Stimulated activated CD4-positive, alpha-beta T cell treated with anti-CD3 and anti-CD28 coated beads, Interleukin-1b, Interleukin-23, amount 100 ng/mL, for 48 hours (primary cell): ENCODE results near the gene MPP2.
A peak's percentile ranks its signal among the peaks of the same experiment; 100 is the strongest.
"Not testable (repeated sequence)": the region's sequence is repeated elsewhere in the genome, so short reads cannot be mapped to it uniquely, and the experiment has no call there.

Experiments used
- DNase-seq: peaks from one replicate; pipeline ENCODE4 v3.0.0-alpha.2; 2020

The MPP2 gene

DNA sequence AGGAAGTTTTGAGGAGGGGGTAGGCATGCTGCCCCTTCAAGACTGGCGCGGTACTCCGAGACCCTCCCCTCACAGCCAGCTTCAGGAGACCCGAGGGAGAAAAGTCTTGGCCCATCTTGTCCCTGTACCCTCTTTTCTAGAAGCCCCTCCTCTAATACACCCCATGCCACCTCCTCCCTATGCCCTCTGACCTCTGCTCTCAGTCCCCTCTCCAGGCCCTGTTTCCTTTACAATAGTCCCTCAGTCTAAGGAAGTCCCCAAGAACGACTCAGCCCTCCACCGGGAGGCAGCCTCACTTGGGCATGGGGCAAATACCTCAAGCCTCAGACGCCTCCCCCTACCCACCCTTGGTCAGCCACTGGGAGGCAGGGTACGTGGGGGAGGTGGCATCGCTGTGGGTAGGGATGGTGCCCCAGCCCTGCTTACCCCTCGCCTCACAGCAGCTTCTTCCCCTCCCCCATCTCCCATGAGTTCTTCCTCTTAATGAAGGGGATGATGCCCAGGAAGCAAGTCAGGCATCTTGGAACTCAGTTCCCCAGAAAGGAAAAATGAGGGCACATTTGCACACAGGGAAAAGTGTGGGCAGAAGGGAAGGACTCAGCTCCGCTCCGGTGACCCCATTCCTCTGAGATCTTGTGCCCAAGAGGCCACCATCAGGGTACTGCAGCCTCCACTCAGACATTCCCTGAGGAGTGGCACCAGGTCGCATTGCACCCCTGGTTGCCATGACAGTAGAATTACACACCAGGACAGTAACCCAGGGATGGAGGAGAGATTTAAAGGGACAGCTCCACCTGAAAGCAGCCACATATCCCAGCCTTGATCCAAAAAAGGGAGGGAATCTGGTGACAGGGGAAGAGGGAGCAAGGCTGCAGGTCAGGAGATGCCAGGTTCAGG is 6.2 kb downstream of the MPP2 start:
- no peak for DNase-seq

DNA sequence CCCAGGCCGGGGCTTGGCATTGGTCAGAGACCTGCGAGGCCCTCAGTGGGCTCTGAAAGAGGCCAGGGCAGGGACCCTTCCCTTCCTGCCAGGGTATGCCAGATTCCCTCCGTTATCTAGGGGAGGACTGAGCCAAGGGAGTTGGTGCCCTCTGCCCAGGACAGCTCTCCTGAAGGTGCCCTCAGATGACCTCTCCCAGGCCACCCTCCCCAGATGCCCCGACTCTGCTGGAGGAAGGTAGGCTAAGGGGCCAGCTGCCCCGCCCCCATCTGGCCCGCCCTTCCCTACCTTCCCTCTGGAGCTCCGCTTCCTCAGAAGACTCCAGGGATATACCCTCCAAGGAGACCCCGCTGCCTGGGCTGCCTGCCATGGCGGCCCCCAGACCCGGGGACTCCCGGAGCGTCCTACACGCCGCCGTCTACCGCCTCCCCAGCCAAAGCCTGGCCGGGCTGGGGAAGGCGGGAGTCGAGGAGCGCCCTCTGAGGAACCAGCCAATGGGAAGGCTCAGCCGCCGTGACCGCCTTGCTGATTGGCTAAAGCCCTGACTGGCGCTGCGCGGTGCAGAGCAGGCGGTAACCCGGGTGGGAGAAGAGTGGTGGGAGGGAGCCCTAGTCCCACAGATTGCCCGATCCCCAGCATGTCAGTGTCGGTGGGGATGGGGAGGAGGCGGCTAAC is 7.0 kb downstream of the MPP2 start:
- DNase-seq: peak; percentile 87

DNA sequence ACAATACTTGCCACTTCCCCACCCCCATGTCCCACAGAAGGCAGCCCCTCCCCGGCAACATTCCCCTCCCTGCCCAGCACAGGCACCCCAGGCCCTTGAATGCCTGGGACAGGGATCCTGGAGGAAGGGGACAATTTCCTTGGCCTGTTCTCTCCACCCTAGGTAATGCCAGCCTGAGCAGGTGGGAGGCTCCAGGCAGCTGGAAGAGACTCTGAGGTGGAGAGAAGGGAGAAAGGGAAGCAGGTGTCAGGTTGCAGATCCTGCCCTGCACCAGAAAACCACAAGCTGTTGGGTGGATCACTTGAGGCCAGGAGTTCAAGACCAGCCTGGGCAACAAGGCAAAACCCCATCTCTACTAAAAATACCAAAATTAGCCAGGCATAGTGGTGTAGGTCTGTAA is 8.9 kb downstream of the MPP2 start:
- no peak for DNase-seq

DNA sequence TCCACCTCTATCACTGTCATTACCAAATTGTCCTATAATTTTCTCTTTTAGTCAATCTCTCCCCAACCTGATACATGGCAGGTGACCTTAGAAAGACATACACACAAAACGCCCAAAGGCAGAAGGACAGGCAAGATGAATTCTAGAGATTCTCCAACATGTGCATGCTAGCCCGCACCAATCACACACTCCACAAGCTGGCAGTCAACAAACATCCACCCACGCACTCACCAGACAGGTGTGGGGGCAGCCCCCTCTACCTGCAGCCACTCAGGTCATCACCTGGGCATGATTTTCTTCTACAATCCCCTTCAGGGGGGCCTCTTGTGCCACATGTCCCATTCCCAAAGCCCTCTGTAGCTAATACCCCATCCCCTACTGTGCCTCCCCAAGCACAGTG is 9.5 kb downstream of the MPP2 start:
- DNase-seq: no peak

DNA sequence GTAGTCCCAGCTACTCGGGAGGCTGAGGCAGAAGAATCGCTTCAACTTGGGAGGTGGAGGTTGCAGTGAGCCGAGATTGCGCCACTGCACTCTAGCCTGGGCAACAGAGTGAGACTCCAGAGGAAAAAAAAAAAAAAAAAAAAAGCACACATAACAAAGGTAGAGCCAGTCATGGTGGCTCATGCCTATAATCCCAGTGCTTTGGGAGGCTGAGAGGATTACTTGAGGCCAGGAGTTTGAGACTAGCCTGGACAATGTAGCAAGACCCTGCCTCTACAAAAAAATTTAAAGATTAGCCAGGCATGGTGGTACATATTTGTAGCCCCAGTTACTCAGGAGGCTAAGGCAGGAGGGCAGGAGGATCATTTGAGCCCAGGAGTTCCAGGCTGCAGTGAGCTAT is 12.8 kb downstream of the MPP2 start:
- DNase-seq: not testable (repeated sequence)

DNA sequence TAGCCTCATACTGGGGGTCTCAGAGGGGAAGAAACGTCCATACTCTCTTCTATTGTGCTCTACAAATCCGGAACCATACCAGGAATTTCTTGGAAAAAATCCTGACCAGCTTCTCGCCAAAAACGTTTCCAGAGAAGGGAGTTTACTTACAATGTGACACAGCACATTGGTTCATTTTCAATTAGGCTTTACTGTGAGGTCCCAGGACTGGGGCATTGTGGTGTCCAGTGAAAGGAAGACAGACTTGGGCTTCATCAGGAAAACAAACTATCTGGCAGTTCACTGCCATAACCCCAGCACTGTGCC is 14.7 kb downstream of the MPP2 start:
- no peak for DNase-seq

DNA sequence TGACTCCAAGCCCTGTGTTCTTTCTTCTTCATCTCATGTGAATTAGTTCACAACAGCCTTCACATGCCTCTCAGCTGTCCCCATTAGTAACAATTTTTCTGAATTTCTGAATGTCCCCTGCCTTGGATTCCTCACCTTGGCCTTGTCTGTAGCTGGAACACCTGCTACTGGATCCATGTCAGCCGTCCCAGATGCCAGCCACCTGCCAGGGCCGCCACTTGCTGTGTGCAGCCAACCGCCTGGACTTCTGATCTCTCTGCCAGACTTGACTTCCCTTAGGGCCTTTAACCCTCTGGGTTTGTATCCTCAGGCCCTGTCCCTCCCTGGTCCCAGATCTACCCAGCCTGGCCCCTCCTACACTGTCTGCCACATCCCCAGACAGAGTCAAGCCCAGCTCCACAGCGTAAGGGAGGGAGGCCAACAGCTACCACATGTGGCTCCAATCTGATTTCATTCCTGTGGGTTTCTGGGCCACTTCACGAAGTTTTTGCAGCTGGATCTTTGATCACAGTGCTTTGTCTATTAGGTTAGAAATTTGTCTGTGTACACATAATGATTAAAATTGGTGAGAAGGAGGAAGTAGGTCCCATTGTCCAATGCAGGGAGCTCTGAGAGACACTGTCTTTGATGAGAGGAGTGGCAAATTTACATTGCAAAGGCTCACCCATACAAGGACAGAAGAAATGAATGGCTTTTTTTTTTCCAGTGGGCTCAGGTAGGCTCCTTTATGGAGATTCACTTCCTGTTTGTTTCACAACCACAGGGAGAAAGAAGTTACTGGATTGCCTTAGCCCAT is 15.3 kb downstream of the MPP2 start:
- no peak for DNase-seq

DNA sequence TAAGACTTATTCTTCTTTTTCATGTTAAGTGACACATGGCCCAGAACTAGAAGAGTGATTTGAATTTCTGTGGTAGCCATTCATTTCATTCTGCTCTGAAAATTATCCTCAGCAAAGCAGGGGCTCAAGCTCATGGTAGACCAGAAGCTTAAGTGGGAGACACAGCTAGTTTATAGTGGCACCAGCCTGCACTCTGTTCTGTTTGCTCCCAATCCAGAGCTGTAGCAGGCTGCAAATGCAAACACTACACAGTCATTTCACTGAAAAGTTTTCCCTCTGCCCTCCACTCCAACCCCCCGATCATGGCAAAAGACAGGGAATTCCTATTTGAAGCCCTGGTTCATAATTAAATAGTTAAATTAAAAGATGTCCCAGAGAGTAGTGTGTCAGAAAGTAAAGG is 17.1 kb downstream of the MPP2 start:
- no peak for DNase-seq

DNA sequence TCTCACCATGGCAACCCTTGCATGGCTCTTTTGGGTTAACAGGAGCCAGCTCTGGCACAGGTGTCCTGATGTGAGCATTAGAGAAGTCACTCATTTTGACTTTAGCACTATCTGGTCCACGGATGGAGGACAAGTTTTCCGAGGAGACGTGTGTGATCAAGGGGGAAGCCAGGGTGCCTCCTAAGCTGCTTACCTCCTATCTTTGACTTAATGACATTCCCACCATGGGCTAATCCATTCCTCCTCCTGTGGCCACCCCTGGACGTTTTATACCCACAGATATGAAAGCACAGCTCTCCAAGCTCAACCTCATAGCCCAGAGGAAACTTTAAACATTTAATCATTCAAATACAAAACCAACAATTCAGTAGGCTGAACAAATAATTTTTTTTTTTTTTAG is 18.8 kb downstream of the MPP2 start:
- no peak for DNase-seq

DNA sequence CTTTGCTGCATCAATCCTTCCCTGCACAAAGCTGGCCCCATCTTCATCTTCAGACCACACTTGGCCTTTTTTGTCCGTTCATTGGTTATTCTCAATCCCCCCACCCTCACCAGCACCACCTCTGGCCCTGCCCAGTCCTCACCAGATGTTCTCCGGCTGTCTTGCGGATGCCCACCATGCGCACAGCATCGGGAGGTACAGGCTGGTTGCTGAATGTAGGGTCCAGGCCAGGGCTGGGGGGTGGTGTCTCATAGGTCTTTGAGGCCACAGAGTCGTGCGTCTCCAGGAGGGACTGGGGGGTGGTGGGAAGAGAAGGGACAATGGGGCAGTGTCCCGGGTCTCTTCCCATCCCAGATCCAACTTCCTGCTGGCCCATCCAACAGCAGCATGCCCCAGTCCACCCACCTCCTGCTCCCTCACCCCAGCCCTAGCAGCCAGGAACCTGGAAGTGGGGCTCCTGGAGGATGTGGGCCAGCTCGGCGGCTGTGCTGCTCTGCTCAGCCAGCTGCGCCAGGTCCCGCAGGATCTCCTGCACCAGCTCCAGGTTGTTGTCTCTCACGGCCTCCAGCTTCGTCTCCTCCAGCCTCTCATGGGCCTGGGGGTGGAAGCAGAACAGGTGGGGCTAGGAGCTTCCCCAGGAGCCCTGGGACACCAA is 24.4 kb downstream of the MPP2 start:
- DNase-seq: no peak

DNA sequence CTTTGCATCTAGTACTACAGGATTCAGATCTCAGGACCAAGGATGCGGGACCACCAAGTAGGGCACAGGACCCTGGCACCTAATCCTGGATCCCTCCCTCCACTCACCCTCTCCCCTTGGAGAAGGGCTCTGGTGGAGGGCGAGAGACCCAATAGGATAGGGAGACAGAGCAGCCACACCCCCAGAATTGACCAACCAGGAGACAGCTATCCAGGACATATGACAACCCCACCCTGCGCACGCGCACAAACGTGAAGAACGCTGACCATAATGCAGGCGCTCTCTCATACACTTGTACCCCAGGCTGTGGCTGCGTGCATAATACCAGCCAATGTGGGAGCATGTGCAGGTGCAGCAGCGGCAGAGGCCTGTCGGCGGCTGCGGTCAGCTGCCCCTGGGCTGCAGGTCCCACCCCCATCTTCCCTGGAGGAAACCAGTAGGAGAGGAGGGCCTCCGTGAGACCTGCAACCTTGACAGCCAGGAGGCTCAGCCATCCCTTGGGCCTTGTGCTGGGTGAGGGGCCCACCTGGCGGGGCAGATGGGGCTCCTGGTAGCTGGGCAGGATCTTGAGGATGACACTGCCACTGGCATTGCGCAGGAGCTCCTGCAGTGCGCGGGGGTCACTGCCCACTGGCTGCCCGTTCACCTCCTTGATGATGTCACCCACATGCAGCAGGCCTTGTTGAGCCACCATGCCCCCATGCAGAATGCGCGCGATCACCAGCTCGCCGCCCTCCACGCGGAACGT is 25.4 kb downstream of the MPP2 start:
- DNase-seq: no peak

DNA sequence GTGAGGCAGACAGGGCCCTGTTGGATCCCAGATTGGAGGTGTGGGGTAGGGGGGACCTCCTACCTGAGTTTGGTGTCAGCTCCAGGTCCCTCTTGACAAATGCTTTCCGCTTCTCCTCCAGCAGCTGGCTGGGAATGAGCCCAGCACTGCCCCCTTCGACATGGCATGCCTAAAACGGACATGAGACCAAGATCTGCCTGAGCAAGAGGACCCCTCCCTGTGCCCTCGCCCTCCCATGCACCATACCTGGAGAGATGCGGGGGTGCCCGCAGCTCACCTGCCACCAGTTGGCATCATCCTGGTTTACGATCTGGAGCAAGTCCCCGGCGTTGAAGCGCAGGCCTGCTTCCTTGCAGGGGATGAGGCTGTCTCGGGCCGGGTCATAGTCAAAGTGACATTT is 26.2 kb downstream of the MPP2 start:
- DNase-seq: no peak

DNA sequence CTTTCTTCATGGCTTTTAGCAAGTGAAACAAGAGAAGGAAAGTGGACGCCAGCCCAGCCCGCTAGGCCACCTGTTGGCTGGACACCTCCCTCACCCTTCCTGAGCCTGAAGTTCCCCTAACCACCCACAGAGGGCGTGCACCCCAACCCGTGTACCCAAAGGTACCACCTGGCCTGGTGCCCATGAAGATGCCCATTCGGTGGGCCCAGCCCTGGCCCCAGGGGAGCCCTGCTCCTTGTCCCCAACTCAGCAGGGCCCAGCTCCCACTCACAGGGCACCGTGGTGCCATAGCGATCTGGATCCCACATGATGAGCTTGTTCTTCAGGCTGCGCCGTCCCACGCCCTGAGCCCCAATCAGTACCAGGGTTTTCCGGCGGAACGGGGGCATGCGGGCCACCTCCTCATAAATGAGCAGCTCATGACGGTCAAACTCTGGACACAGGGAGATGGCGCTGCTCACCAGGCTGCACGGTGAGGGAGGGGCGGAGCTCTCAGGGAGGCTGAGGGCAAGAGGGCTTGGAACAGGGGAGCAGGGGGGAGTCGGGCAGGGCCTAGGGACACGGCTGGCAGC is 26.8 kb downstream of the MPP2 start:
- peak; percentile 41 for DNase-seq

DNA sequence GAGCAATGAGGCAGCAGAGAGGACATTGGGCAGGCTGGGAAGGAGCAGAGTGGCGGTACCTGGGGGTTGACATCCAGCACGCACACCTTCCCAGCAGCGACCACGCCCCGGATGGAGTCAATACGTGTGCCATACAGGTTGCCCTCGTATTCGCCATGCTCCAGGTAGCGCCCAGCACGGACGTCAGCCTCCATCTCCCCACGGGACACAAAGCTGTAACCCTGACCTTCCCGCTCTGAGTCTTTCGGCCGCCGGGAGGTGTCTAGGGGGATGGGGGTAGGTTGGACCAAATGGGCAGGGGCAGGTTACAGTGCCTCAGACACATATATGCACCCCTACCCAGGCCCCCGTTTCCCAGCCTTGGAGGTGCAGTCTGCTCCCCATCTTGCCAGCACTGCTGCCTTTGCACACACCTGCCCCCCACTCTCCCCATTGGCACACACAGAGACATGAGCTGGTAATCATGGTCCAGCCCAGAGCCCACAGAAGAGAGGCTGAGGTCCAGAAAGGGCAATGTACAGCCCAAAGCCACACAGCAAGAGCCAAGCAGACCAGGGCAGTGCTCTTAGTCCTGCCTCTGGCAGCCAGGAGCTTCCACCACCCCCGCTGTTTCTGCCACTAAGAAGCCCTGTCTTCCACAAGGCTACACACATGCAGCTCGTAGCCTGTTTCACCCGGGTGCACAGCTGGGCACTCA is 27.5 kb downstream of the MPP2 start:
- no peak for DNase-seq

DNA sequence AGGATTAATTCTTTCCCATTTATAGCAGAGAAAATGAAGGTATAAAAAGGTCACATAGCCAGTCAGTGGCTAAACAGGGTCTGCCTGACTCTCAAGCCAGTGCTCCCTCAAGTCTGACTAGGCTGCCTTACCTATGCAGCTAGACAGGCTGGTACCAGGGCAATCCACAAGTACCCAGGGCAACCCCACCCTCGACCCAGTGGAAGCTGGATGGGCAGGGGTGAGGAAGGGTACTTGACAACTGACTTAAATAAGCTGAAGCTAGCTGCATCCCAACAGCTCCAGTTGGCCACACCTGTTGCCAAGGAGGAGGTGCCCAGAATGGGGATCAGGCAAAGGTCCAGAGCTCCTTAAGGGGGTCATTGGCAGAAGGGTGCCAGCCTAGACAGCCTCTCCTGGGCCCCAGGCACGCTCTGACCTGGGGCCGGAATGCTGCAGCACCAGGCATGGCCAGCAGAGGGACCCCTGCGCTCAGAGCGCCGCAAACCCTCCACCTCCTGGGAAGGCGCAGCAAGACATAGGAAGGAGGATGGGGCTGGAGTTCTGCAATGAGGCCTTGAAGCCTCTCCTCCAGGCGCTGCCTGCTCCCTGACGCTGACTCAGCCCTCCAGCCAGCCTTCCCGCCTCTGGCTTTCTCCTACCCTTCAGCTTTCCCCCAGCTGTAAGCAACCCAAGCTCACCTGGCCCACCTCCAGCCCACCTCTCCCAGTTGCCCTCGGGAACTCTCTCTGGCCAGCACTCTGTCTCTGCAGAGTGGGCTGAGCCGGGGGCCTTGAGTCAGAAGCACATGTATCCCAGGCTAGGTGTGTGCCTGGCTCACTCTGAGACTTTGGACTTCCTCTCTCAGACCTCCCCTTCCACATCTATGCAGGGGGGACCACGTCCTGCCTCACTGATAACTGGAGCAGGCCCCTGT is 28.8 kb downstream of the MPP2 start:
- peak; percentile 58 for DNase-seq

DNA sequence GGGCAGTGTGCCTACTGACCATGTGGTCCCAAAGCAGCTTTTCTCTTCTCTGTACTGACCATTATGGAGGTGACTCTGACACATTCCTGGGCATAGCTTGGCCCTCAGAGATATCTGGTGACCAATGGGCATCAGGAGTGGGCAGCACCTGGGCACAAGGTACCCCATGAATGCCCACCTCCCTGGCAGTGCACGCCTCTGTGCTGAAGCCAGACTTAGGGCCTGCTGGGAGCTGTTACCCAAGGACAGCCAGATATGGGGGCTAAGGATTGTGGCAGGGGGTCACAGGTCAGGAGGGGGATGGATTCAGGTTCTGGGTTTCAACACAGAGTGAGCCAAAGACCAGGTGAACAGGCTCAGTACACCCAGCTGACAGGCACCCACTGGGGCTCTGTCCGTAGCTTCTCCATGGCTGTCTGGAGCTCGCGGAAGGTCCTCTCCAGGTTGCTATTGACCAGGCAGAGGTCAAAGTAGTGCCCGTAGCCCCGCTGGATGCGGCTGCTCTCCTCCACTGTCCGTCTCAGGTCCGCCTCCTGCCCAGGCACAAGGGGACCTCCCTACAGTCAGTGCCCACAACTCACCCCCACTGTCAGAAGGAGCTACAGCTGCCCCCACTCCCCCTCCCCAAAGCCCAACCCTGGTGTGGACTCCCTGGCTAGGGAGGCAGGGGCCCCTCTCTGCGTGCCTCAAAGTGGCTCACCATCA is 29.7 kb downstream of the MPP2 start:
- no peak for DNase-seq

DNA sequence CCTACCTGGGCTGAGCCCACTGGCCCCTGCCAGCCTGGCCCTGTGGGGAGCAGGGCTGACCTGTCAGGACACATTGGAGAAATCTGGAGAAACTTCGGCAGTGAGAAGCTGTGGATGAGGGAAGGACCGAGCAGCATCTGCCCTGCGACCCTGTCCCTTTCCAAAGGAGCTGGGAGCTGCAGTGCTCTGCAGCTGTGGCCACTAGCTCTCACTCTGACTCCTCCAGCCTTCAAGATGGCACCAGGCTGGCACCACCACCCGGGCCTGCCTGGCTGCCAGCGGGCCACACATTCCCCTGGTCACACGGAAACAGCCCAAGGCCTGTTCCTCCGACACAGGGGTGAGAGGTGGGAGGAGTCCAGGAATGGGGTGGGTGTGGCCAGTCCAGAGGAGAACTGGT is 30.3 kb downstream of the MPP2 start:
- no peak for DNase-seq

DNA sequence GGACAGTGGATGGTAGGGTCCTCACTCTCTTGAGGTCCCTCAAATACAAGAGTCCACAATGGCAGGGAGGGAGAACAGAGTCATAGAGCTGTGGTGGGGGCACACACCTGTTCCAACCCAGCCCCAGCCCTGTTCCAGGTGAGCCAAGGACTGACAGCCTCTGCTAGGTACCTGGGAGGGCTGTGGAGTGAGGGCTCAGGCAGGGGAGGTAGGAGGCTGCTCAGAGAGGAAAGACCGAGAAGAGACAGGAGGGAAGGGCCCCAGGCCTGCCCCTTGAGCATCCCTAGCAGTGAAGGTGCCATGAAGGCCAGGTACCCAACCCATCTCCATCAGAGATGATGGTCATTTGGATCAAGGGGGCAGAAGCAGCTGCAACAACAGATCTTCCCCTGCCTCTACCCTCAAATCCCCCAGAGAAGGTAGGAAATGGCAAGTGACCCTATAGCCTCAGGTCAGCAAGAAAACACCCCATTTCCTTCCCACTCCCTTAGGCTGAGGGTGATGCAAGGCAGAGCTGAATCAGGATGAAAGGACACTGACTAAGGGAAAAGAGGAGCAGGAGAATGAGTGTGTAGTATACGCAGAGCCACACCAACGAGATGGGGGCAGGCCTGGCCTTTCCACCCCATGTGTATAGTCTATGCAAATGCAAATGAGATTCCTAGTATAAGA is 31.7 kb downstream of the MPP2 start:
- no peak for DNase-seq

DNA sequence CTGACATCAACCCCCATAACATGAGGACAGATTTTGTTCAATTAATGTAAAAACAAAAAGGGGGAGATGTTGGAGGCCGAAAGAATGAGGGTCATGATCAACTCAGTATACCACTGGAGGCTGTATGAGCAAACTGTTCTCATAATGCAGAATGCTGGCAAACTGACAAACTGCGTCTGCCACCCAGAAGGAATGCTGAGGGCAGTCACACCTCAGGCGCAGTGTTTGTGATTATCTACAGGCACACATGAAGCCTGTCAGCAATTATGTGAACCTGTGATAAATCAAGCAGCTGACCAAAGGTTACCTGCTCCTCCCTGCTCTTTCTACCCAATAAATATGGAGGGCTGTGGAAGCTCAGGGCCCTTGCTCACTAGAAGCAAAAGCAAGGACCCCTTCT is 33.0 kb downstream of the MPP2 start:
- DNase-seq: no peak
